ENCODE results near the gene ERCC3. TPM values are rescaled to one million over a fixed set of nuclear protein-coding genes. Genes with fewer than 3 reads are reported as not detected.
A peak's percentile ranks its signal among the peaks of the same experiment; 100 is the strongest.

ERCC3 gene
- 39.1 and 46.0 TPM in 2 replicates for total RNA-seq (2014; rRNA removed; shearing (Covaris generic))
- polyA plus RNA-seq (2015; cell fraction: cytosol; rRNA removed), result 37.1 and 38.2 TPM in 2 replicates
- 135 and 141 TPM in 2 replicates for polyA plus RNA-seq (2015; cell fraction: nucleus; rRNA removed)

DNA sequence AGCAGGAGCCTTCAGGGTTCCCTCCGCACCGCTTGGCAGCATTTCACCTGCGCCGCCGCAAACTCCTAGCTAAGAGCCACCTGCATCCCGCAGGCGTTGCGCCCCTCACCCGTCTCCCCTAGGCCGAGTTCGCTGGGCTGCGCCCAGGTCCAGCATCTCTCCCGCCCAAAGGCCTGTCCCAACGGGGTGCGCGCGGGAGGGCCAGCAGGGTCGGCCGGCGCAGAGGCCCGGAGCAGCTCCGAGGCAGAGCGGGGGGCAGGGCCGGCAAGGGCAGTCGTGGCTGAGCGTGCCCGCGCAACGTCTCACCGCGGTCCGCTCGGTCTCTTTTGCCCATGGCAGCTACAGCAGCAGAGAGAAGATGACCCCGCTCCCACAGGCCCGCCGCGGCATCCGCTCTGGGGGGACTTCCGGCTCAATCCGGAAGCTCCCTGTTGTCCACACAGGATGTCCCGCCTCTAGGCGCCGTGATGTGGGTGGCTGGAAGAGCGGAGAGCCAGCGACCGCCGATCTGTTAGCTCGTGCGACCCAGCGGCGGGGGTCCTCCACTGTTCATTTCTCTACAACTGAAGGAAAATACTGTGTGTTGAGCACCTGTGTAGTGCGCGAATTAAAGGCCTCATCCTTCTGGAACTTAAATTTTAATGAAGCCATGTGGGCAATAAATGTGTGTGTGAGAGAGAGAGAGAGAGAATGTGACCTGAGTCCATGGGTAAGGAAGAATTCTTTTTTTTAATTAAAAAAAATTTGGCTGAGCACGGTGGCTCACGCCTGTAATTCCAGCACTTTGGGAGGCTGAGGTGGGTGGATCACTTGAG is at the start of gene ERCC3:
TSS of gene ERCC3 (minus strand) at position 397 of the 815 bp plus-strand sequence. CDS start at position 334, 63 bp downstream.
- DNase-seq (ENCODE audit: low read depth), result peak; percentile 83

DNA sequence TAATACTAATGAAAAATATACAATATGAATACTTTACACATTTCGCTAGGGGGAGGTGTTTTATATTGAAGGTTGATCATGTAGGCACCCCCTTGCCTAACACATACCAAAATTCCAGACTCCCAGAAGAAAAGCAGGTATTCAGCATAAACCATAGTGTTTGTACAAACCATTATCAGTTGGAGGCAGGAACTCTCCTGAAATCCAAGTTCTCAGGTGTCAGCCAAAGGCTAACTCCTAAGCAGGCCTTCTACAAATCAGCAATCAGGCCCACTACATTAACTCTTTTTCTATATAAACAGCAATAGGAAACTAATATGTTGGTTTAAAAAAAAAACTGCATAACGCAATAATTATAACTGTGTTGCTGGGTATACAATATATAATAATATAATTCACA is 49.3 kb upstream of the ERCC3 start:
- DNase-seq (ENCODE audit: low read depth), result no peak

DNA sequence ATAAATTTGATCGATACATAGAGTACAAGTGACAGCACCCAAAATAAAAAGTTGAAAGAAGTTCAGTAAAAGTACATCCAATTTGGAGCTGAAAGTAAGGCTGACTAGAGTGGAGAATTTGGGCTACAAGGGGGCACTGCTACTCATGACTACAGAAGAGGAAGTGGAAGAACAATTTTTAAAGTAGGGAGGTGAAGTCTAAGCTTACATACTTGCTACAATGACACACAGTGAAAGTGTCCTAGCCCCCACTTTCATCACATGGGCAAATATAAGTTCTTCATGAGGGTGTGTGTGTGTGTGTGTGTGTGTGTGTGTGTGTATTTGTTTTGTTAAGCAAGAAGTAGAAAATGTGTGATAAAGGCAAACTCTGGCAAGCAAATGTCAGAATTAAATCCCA is 48.2 kb upstream of the ERCC3 start:
- DNase-seq (ENCODE audit: low read depth), result no peak

DNA sequence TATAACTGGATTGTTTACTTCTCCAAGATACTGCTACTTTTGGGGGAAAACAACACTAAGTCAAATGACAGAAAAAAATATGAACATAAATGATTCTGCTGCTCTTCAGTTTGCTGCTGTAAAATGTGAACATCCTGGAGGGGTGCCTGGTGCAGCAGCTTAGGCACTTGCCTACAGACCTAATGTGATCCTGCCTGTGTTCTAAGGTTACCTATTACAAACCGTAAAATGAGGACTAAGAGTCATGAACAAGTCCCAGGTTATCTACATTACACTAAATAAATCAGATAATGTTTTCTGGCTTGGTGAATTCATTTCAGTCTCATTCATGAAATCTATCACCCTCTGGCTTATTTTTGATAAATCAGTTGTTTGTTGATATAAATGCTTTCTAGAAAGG is 38.4 kb upstream of the ERCC3 start:
- DNase-seq (ENCODE audit: low read depth), result no peak

DNA sequence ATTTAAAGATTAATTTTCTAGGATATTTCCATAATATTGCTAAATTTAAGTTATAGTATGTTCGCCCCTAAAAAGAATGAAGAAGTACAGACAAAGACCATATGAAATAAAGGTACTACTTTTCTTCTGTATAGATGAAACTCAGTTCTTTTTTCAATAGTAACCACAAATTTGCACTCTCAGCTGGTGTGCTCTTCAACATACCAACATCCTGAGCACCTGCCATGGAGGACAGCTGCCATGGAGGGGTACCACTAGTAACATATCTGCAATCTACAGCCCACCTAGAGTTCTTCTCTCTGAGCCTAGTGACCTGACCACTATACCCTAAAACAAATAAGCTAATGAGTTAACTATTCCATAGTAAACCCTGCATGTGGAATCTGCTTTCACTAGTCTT is 36.8 kb upstream of the ERCC3 start:
- no peak for DNase-seq (ENCODE audit: low read depth)

DNA sequence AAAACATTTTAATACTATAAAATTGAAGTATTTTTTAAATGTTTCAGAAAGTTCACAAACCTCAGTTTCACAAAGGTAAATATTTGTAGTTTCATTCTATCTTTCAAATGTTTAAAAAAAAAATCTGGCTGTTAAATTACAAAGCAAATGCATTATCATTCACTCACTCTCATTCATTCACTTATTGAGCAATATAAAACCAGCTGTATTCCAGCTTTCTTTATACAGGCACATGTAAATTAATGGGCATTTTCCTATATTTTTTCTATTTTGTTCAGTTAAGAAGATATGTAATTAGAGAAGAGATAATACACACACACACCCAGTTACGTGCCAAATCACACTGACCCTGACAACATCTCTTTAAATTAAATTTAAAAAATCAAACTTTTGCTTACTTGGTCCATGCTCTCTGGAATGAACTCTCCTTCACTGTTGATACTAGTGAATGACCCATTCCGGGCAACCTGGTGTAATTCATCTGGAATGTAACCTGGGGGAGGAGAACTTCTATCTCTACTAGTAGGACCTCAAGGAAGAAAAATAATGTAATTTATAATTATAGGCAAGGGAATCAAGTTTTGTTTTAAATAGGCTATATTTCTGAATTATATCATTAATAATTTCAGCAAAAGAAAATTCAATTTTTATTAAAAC is 32.5 kb upstream of the ERCC3 start:
- no peak for DNase-seq (ENCODE audit: low read depth)

DNA sequence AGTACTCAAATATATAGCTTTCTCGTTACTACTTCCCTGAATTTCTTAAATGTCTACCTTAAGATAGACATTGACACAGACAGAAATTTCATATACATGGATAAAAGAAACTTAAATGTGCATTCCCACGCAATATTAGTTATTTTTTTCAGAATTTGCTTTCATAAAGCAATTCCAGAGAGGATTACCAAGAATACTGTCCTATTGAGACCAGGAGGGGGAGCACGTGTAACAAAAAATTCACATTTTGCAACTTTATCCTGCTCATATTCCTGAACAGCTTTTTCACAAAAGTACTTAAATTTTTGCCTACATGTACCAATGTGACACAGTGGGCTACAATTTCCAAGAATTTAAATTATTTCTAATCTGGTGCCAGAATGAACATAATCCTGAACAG is 30.7 kb upstream of the ERCC3 start:
- DNase-seq (ENCODE audit: low read depth), result peak; percentile 28

DNA sequence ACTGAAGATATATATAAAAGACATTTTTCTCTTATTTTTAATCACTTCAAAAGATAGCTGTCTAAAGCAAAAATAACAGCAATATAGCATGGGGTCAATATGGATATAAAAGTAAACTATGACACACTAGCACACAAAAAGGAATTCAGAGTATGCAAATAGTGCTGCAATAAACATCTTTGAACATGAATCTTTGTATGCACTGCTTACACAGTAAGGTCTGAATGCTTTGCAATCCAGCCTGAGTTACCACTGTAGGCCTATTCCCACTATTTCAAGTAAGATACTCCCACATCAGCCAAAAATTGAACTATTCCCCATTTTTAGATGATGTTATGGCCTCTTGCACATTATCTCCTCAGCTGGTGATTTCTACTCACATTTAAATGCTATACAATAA is 27.4 kb upstream of the ERCC3 start:
- DNase-seq (ENCODE audit: low read depth), result no peak

DNA sequence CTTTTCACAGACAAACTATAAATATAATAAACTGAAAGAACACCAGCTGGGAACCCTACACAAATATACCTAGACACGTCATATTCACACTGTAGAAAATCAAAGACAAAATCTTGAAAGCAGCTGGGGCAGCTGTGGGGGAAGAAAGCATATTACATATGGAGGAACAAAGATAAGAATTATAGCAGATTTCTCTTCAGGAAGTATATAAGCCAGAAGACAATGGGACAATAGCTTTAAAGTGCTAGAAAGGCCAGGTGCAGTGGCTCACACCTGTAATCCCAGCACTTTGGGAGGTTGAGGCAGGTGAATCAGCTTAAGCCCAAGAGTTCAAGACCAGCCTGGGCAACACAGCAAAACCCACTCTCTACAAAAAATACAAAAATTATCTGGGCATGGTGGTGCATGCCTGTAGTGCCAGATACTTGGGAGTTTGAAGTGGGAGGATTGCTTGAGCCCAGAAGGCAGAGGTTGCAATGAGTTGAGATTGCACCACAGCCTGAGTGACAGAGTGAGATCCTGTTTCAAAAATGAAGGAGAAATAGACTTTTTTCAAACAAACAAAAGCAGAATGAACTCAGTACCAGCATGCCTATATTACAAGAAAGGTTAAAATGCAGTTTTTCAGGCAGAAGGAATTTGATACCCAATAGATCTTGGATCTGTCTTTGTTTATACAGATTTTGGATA is 26.8 kb upstream of the ERCC3 start:
- no peak for DNase-seq (ENCODE audit: low read depth)

DNA sequence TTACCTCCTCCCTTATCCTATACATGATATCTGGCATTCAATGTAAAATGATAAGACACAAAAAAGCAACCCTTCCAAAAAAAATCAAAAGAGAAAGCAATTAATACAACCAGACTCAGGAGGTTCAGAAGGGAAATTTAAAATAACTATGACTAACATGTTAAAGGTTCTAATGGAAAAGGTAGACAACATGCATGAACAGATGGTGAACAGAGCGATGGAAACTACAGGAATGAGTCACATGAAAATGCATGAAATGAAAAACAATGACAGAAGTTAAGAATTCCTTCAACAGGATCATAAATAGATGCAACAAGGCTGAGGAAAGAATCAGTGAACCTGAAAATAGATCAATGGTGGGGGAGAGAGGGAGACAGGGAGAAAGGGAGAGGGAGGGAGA is 26.1 kb upstream of the ERCC3 start:
- DNase-seq (ENCODE audit: low read depth), result no peak

DNA sequence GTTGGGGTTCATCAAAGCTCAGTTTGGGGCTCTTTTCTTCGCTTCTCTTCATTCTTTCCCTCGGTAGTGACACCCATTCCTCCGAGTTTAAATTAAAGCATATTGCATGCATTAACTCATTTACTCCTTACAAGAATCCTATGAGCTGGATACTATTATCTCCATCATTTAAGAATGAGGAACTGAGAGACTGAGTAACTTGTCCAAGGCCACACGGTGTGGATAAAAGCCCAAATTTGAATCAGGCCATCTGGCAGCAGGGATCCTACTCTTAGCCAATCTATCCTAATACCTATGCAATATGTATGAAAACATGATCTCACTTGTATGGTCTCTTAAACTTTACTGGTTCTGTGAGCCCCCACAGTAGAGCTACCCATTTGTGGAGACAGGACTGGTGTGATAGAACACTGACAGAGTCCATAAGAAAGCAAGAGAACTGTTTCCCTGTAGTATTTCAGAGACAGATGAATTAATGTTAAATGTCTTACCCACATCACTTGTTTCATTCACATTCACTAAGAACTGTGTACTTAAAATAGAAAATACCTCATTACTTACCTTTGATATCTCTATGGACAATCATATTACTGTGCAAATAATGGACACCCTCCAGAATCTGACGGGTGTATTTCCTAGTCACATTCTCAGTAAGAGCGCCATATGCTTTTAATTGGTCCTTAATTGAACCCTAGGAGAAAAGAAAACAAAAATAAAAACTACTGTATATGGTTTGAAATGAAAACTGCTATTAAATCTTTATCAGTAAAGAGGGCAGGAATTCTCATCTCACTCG is 20.4 kb upstream of the ERCC3 start:
- no peak for DNase-seq (ENCODE audit: low read depth)

DNA sequence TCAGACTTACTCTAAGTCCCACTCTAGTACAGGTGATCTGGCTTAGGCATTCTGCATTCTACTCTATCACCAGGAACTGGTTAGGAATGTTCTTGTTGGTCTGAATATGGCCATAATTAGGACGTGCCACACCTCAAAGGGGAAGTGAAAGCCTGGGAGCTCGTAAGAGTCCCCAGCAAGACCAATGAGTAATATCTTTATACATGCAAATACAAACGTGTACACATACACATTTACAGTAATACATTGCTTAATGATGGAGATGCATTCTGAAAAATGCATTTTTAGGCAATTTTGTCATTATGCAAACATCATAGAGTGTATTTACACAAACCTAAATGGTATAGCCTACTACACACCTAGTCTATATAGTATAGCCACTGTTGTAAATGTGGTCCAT is 19.5 kb upstream of the ERCC3 start:
- DNase-seq (ENCODE audit: low read depth), result no peak

DNA sequence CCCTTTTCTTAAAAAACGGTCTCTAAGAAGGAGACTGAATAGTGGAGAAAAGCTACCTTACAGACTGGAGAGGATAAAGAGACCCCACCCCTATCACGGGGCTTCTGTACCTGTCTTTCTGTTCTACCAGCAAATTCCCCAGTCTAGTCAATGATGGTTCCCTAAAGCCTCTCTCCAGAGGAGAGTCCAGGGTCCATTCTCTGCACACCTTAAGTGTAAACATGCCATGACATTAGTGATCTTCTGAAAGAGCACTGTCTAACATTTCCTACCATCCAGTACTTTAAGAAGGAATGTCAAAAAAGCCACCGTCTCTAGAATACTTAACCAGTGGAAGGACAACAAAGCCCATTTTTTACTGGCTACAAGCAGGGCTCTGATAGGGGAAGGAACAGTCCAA is 17.0 kb upstream of the ERCC3 start:
- no peak for DNase-seq (ENCODE audit: low read depth)

DNA sequence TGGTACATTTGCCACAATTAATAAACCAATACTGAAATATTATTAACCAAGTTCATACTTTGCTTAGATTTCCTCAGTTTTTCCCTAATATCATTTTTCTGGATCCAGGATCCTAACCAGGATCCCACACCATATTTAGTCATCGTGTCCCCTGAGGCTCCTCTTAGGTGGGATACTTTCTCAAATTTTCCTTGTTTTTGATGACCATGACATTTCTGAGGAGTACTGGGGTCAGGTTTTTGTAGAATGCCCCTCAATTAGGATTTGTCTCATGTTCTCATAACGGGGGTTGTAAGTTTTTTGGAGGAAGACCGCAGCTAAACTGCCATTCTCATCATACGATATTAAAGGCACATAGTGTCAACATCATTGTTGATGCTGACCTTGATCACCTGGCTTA is 15.5 kb upstream of the ERCC3 start:
- DNase-seq (ENCODE audit: low read depth), result no peak

DNA sequence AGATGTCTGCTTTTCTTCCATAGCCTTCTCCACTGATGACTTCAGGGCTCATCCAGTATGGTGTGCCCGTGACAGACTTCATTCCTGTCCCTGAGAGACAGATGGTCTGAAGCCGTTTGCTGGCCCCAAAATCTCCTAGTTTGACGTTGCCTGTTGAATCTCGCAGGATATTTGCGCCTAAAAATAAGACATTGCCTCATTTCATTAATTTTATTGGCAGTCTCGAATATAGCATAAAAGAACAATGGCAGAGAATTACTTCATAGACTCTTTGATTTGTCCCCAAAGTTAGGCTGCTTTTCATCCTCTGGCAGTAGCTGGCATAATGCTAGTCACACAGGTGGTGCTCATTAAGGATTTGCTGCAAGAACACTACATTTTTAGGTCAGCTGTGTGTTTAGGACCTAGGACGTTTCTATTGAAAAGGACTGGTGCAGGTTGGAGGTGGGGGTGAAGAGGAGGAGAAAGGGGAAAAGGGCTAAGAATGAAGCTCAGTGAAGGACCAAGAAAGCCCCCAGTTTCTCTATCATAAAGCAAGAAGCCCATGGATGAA is 14.7 kb upstream of the ERCC3 start:
- no peak for DNase-seq (ENCODE audit: low read depth)

DNA sequence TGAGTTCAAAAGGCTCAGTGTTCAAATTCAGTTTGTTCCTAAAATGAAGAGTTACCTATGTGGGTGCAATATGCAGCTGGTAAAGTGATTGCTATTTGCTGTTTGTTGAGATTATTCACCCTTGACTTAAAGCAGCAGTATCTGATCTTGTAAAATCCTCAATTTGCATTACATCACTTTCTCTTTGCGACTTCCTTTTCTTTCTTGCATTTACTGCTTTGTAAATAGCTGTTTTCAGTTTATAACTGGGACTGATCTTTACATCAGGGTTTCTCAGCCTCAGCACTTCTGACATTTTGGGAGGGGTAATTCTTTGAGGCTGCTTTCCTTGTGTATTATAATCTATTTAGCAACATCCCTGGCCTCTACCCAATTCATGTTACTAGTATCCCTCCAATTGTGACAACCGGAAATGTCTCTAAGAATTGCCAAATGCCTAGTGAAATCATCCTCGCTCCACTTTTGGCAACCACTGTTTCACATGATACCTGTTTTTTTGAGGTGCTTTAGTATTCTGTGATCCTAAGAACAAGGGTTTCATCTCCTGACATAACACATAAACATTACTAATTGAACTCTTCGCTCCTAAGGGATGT is 12.1 kb upstream of the ERCC3 start:
- no peak for DNase-seq (ENCODE audit: low read depth)

DNA sequence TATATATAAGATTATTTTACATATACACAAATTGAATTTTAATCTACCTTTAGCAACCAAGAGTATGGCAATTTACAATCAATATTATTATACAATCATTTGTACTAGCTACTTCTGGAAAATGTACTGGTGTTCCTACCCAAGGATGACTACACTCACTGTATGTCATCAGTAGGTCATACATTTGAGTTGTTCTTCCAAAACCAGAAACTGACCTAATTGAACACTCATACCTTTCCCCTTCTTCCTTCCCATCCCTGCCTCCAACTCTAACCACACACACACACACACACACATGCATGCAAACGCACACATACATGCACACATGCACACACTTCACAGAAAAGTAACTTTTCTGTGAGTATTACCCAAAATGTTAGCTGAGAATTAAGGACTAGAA is 8.2 kb upstream of the ERCC3 start:
- no peak for DNase-seq (ENCODE audit: low read depth)

DNA sequence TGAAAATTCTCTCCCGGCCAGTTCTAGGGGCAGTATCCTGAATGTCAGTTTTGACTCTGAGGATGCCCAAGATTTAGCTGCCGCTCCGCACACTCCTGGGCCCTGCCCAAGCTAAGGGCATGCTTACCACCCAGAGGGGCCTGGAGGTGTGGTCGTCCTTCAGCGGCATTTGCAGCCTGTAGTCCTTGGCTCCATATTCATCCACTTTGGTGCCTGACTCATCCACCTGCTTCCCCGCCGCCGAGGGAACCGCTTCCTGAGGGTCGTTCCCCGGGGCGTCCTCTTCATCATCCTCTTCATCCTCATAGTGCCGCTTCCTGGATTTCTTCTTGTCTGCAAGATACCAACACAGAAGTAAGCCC is 577 bp downstream of the ERCC3 start:
- peak; percentile 31 for DNase-seq (ENCODE audit: low read depth)

DNA sequence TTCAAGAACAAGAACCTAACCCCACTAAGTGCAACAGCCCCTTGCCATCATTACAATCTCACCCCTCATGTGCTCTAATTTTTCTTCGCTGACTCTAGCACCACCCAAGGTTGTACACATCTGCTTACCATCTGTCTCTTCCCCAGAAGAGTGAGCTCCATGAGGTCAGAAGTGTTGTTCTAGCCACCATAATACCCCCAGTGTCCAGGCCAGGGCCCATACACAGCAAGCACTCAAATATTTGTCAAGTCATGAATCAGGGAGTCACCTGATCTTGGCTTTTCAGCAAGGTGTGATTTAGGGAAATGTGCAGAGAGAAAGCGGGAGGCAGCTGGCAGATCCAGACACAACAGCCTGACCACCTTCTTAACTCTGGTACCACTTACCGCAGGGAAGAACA is 5.7 kb downstream of the ERCC3 start:
- no peak for DNase-seq (ENCODE audit: low read depth)

DNA sequence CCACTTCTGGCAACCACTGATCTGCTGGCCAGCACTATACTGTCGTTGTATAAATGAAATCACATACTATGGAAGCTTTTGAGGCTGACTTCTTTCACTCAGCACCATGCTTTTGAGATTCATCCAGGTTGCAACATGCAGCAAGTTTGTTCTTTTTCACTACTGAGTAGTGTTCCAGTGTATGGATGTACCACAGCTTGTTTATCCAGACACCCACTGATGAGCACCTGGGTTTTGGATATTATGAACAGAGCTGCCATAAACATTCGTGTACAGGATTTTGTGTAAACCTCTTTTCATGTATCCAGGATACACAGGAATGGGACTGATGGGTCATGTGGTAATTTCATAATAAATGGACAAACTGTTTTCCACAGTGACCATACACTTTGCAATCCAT is 10.7 kb downstream of the ERCC3 start:
- DNase-seq (ENCODE audit: low read depth), result no peak

DNA sequence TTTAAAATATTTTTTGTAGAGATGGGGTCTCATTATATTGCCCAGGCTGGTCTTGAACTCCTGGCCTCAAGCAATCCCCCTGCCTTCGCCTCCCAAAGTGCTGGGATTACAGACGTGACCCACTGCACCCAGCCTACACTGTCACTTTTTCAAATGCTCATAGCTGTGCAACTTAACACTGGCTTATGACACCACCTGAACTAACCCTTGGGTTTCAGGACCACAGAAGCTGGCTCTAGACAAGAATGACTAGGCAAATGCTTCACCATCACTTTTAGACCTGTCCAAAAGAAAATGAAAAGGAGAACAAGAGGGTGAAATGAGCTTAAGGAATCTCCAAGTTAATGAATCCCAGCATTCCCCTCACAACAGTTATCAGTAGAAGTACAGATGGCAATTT is 13.3 kb downstream of the ERCC3 start:
- no peak for DNase-seq (ENCODE audit: low read depth)

All from HT1080 (cell line).